Measurements from ENCODE around the gene ADCY4.

ADCY4 gene

GRCh38 chr14:24274101-24274543 is 60.7 kb downstream of the ADCY4 start:
- TF ChIP-seq ZFX (IDR thresholded peaks at IDR 0.05; ENCODE audit: borderline replicate concordance) (no peak), CTCF (IDR thresholded peaks at IDR 0.05) (no peak)
- H3K27ac ChIP-seq = peak overlapping the region; percentile 10; the same call in 1 of the 2 replicates

- no peak for TF ChIP-seq ZFX (IDR thresholded peaks at IDR 0.05; ENCODE audit: borderline replicate concordance)
- peak; percentile 22; the same call in 1 of the 2 replicates for TF ChIP-seq CTCF (IDR thresholded peaks at IDR 0.05)
- peak overlapping the region; percentile 10; the same call in 1 of the 2 replicates for H3K27ac ChIP-seq
Measured at GRCh38 chr14:24273422-24273998, 61.4 kb downstream of the ADCY4 start.

- TF ChIP-seq CTCF (IDR thresholded peaks at IDR 0.05) = no peak
- no peak for TF ChIP-seq ZFX (IDR thresholded peaks at IDR 0.05; ENCODE audit: borderline replicate concordance)
- no peak overlapping the region for H3K27ac ChIP-seq
Measured at GRCh38 chr14:24272467-24272866, 62.4 kb downstream of the ADCY4 start.

- H3K27ac ChIP-seq = peak overlapping the region; percentile 91
- no peak for TF ChIP-seq CTCF (IDR thresholded peaks at IDR 0.05)
- no peak for TF ChIP-seq ZFX (IDR thresholded peaks at IDR 0.05; ENCODE audit: borderline replicate concordance)
Measured at GRCh38 chr14:24271834-24272263, 63.0 kb downstream of the ADCY4 start.

- TF ChIP-seq CTCF (IDR thresholded peaks at IDR 0.05) = peak; percentile 86
- TF ChIP-seq ZFX (IDR thresholded peaks at IDR 0.05; ENCODE audit: borderline replicate concordance) = no peak
- peak within 1 kb of the TSS; percentile 91 for H3K27ac ChIP-seq
Measured at GRCh38 chr14:24271134-24271833, 63.6 kb downstream of the ADCY4 start, which contains the start of gene RABGGTA. RABGGTA (minus strand) TSS chr14:24271597; CDS start chr14:24271115, 482 bp downstream.

GRCh38 chr14:24270537-24271133 is 64.2 kb downstream of the ADCY4 start:
- peak overlapping the region; percentile 91 for H3K27ac ChIP-seq
- TF ChIP-seq ZFX (IDR thresholded peaks at IDR 0.05; ENCODE audit: borderline replicate concordance) (no peak), CTCF (IDR thresholded peaks at IDR 0.05) (no peak)
